T-cell (primary cell): ENCODE results near the gene PARD6A. TPM values are rescaled to one million over a fixed set of nuclear protein-coding genes. Genes with fewer than 3 reads are reported as not detected.

ENCODE experiments used
- ATAC-seq, 4 experiments: fragments of 200-7000 bp in 3 of 4; fragments of 150-1000 bp in 1 of 4; cut with Tn5 transposase; replicated peaks in 1 of 4; 1 replicate in 3 of 4; 2 replicates in 1 of 4; pipeline ENCODE4 v1.10.0; 2021; ENCODE audit warnings: moderate library complexity in 3 of 4, mild to moderate bottlenecking in 2 of 4, moderate number of reproducible peaks in 1 of 4
- CTCF ChIA-PET, 2 donors: fragments of 300-600 bp; sonication (Branson Sonifier 250); formaldehyde crosslinking; loops; one replicate each; lab custom pipeline; 2022; ENCODE audit warnings: antibody characterized with exemption in 2 of 2; lab: Charles Lee
- POLR2A ChIA-PET, 2 donors: fragments of 300-600 bp; sonication (Branson Sonifier 250); formaldehyde crosslinking; loops; one replicate each; lab custom pipeline; 2022; ENCODE audit warnings: antibody characterized with exemption in 2 of 2; lab: Charles Lee
- DNase-seq, 35 experiments: peaks; one replicate each; pipeline versions ENCODE4 v3.0.0 to v3.0.0-alpha.2; 2013 to 2023
- H3K27ac ChIP-seq: one replicate; pipeline ENCODE4 v1.5.1; 2013; ENCODE audit warnings: low read length
- H3K27me3 ChIP-seq, 2 experiments: replicated peaks in 1 of 2; 1 replicate in 1 of 2; 2 replicates in 1 of 2; pipeline versions ENCODE4 v1.6.1 to v1.7.0; 2013; ENCODE audit warnings: low read length in 1 of 2, mixed read lengths in 1 of 2; ENCODE audit not compliant: control insufficient read depth in 2 of 2, insufficient read depth in 2 of 2; ENCODE audit errors: extremely low read depth in 1 of 2
- H3K36me3 ChIP-seq, 2 donors: 1 replicate in 1 of 2; 2 replicates in 1 of 2; pipeline versions ENCODE4 v1.6.1 to v1.7.0; 2013; ENCODE audit warnings: low read length in 1 of 2; ENCODE audit not compliant: control insufficient read depth in 2 of 2, insufficient read depth in 1 of 2; ENCODE audit errors: extremely low read depth in 1 of 2
- H3K4me1 ChIP-seq, 2 experiments: 1 replicate in 1 of 2; 2 replicates in 1 of 2; pipeline versions ENCODE4 v1.6.1 to v1.7.0; 2013; ENCODE audit warnings: low read length in 2 of 2, mixed read lengths in 1 of 2; ENCODE audit not compliant: insufficient read depth in 2 of 2, control insufficient read depth in 1 of 2; ENCODE audit errors: extremely low read depth in 1 of 2
- H3K4me3 ChIP-seq, 2 donors: 1 replicate in 1 of 2; 2 replicates in 1 of 2; pipeline versions ENCODE4 v1.5.1 to v1.7.0; 2013; ENCODE audit warnings: mild to moderate bottlenecking in 2 of 2, low read length in 1 of 2, moderate library complexity in 1 of 2; ENCODE audit not compliant: control insufficient read depth in 1 of 2; ENCODE audit errors: extremely low read depth in 1 of 2
- H3K9me3 ChIP-seq: 2 replicates; pipeline ENCODE4 v1.7.0; 2013
- H3K27ac Mint-ChIP-seq, 2 donors: one replicate each; pipeline ENCODE4 v1.8.0; 2020 to 2021; ENCODE audit warnings: mild to moderate bottlenecking in 2 of 2, mixed read lengths in 2 of 2
- H3K27me3 Mint-ChIP-seq, 2 donors: one replicate each; pipeline ENCODE4 v1.8.0; 2021 to 2022; ENCODE audit warnings: mixed read lengths in 2 of 2
- H3K36me3 Mint-ChIP-seq: one replicate; pipeline ENCODE4 v1.8.0; 2021; ENCODE audit warnings: mixed read lengths
- H3K4me1 Mint-ChIP-seq, 3 donors: one replicate each; pipeline ENCODE4 v1.8.0; 2020 to 2022; ENCODE audit warnings: mixed read lengths in 3 of 3, mild to moderate bottlenecking in 1 of 3
- H3K4me3 Mint-ChIP-seq, 3 donors: one replicate each; pipeline ENCODE4 v1.8.0; 2020 to 2022; ENCODE audit warnings: mild to moderate bottlenecking in 3 of 3, mixed read lengths in 3 of 3, moderate library complexity in 3 of 3
- H3K9me3 Mint-ChIP-seq, 3 donors: one replicate each; pipeline ENCODE4 v1.8.0; 2020 to 2022; ENCODE audit warnings: mixed read lengths in 3 of 3
- WGBS: methylation state at CpG from one replicate; pipeline ENCODE4 v1.1.5; 2013; ENCODE audit warnings: missing lambda C conversion rate; ENCODE audit not compliant: insufficient coverage; 5-methylcytosine and 5-hydroxymethylcytosine counted together
- total RNA-seq, 35 experiments: library from RNA in 6 of 35; stranded (reverse) in 6 of 35; fragments of 120-200 nt in 1 of 35; gene quantifications; one replicate each; pipeline versions ENCODE4 v1.2.1 to v1.2.4 and lab custom pipeline; 2013 to 2026

PARD6A gene
- total RNA-seq, 5 donors from 2014 or later (not counting 1 experiment from before 2014, with no cell fraction given), result 2.9 to 10.6 (median 7.6) TPM

- ChIA-PET POLR2A (interaction anchor here in 1 of 2 donors (0.5 kb wide), 1 partner anchor 25 kb away, joined by 4 read pairs; no protein-coding TSS in a partner anchor), CTCF (no interaction called here)
- H3K36me3 Mint-ChIP-seq, result peaks cover 24% of the 10 kb centered on the region
- no peak overlapping the region for H3K27ac Mint-ChIP-seq
- H3K4me3 Mint-ChIP-seq, result no peak overlapping the region
- no peak overlapping the region for H3K4me3 ChIP-seq
- no peak overlapping the region for H3K27ac ChIP-seq
- 97% methylated on average over 23 of the region's 65 CpGs for WGBS
- H3K36me3 ChIP-seq, result peaks cover 15 to 65% of the 10 kb centered on the region in 2 donors
- peaks cover 18 to 26% (median 21%) of the 10 kb centered on the region in 3 donors for H3K4me1 Mint-ChIP-seq
- ATAC-seq (no peak), DNase-seq (no peak)
- H3K27me3 ChIP-seq, result no peaks in the 10 kb centered on the region
- H3K9me3 Mint-ChIP-seq, result no peaks in the 10 kb centered on the region
- H3K9me3 ChIP-seq, result no peaks in the 10 kb centered on the region
- H3K27me3 Mint-ChIP-seq, result no peaks in the 10 kb centered on the region
- H3K4me1 ChIP-seq, result peaks cover 0 to 33% of the 10 kb centered on the region in 2 experiments
Observed at GRCh38 chr16:67648088-67648763, 12.5 kb upstream of the PARD6A start.

- H3K9me3 Mint-ChIP-seq, result no peaks in the 10 kb centered on the region
- ChIA-PET POLR2A (no interaction called here), CTCF (interaction anchor here in 1 of 2 donors (0.7 kb wide), 1 partner anchor 103 kb away, joined by 4 read pairs; no protein-coding TSS in a partner anchor)
- peaks cover 24% of the 10 kb centered on the region for H3K36me3 Mint-ChIP-seq
- Histone ChIP-seq H3K27ac (no peak overlapping the region), H3K27me3 (no peaks in the 10 kb centered on the region), H3K4me1 (peaks cover 0 to 33% of the 10 kb centered on the region in 2 experiments), H3K9me3 (no peaks in the 10 kb centered on the region), H3K36me3 (peaks cover 18 to 68% of the 10 kb centered on the region in 2 donors), H3K4me3 (no peak overlapping the region)
- 98% methylated on average over 29 of the region's 35 CpGs for WGBS
- no peak for ATAC-seq
- H3K4me3 Mint-ChIP-seq, result no peak overlapping the region
- peaks cover 18 to 25% (median 21%) of the 10 kb centered on the region in 3 donors for H3K4me1 Mint-ChIP-seq
- DNase-seq, result no peak
- H3K27ac Mint-ChIP-seq, result no peak overlapping the region
- H3K27me3 Mint-ChIP-seq, result no peaks in the 10 kb centered on the region
Observed at GRCh38 chr16:67648764-67649407, 11.9 kb upstream of the PARD6A start.

- H3K4me3 ChIP-seq, result no peak overlapping the region
- no peaks in the 10 kb centered on the region for H3K27me3 ChIP-seq
- no peak for DNase-seq
- CTCF ChIA-PET, result no interaction called here
- no peaks in the 10 kb centered on the region for H3K27me3 Mint-ChIP-seq
- no peak overlapping the region for H3K4me3 Mint-ChIP-seq
- H3K36me3 Mint-ChIP-seq, result peaks cover 27% of the 10 kb centered on the region
- H3K9me3 ChIP-seq, result no peaks in the 10 kb centered on the region
- H3K36me3 ChIP-seq, result peaks cover 18 to 73% of the 10 kb centered on the region in 2 donors
- H3K4me1 ChIP-seq, result peaks cover 0 to 27% of the 10 kb centered on the region in 2 experiments
- POLR2A ChIA-PET, result no interaction called here
- ATAC-seq, result no peak
- no peak overlapping the region for H3K27ac ChIP-seq
- 96% methylated on average over 34 of the region's 34 CpGs for WGBS
- no peaks in the 10 kb centered on the region for H3K9me3 Mint-ChIP-seq
- peaks cover 14 to 20% (median 19%) of the 10 kb centered on the region in 3 donors for H3K4me1 Mint-ChIP-seq
- H3K27ac Mint-ChIP-seq, result no peak overlapping the region
Observed at GRCh38 chr16:67649494-67649931, 11.2 kb upstream of the PARD6A start.

GRCh38 chr16:67650023-67650422 is 10.7 kb upstream of the PARD6A start:
- no peak for ATAC-seq
- CTCF ChIA-PET, result no interaction called here

GRCh38 chr16:67651039-67651438 is 9.7 kb upstream of the PARD6A start:
- Mint-ChIP-seq H3K27ac (peak overlapping the region; percentile 71 to 79), H3K4me1 (peaks cover 8 to 18% (median 18%) of the 10 kb centered on the region in 3 donors), H3K27me3 (no peaks in the 10 kb centered on the region), H3K9me3 (no peaks in the 10 kb centered on the region), H3K4me3 (no peak overlapping the region), H3K36me3 (peaks cover 38% of the 10 kb centered on the region)
- DNase-seq (no peak), ATAC-seq (no peak)
- no peaks in the 10 kb centered on the region for H3K9me3 ChIP-seq
- no peak overlapping the region for H3K4me3 ChIP-seq
- peaks cover 0 to 15% of the 10 kb centered on the region in 2 experiments for H3K4me1 ChIP-seq
- 95% methylated on average over 4 of the region's 7 CpGs for WGBS
- ChIA-PET POLR2A (interaction anchor here in 1 of 2 donors (0.6 kb wide), 1 partner anchor 131 kb away, joined by 8 read pairs; no protein-coding TSS in a partner anchor), CTCF (interaction anchor here in 1 of 2 donors (1.0 kb wide), 1 partner anchor 130 kb away, joined by 3 read pairs; no protein-coding TSS in a partner anchor)
- H3K36me3 ChIP-seq, result peaks cover 21 to 84% of the 10 kb centered on the region in 2 donors
- H3K27me3 ChIP-seq, result no peaks in the 10 kb centered on the region
- no peak overlapping the region for H3K27ac ChIP-seq

More at GRCh38 chr16:67650023-67650422, 10.7 kb upstream of the PARD6A start:
- no peaks in the 10 kb centered on the region for H3K9me3 ChIP-seq
- H3K4me3 Mint-ChIP-seq, result no peak overlapping the region
- peaks cover 12 to 19% (median 18%) of the 10 kb centered on the region in 3 donors for H3K4me1 Mint-ChIP-seq
- H3K4me1 ChIP-seq, result peaks cover 0 to 25% of the 10 kb centered on the region in 2 experiments
- no peak overlapping the region for H3K27ac ChIP-seq
- H3K4me3 ChIP-seq, result no peak overlapping the region
- WGBS, result 91% methylated on average over 5 of the region's 8 CpGs
- no peak overlapping the region for H3K27ac Mint-ChIP-seq
- H3K36me3 ChIP-seq, result peaks cover 18 to 78% of the 10 kb centered on the region in 2 donors
- peaks cover 31% of the 10 kb centered on the region for H3K36me3 Mint-ChIP-seq
- no peak for DNase-seq
- H3K9me3 Mint-ChIP-seq, result no peaks in the 10 kb centered on the region
- no peaks in the 10 kb centered on the region for H3K27me3 Mint-ChIP-seq
- H3K27me3 ChIP-seq, result no peaks in the 10 kb centered on the region
- POLR2A ChIA-PET, result no interaction called here

- Histone ChIP-seq H3K27ac (no peak overlapping the region), H3K9me3 (no peaks in the 10 kb centered on the region), H3K36me3 (peaks cover 22 to 82% of the 10 kb centered on the region in 2 donors), H3K4me3 (no peak overlapping the region), H3K4me1 (peaks cover 0 to 6% of the 10 kb centered on the region in 2 experiments), H3K27me3 (no peaks in the 10 kb centered on the region)
- Mint-ChIP-seq H3K27me3 (no peaks in the 10 kb centered on the region), H3K27ac (peak overlapping the region; percentile 61 to 71), H3K4me3 (no peak overlapping the region), H3K9me3 (no peaks in the 10 kb centered on the region), H3K4me1 (peaks cover 4 to 18% (median 14%) of the 10 kb centered on the region in 3 donors), H3K36me3 (peaks cover 38% of the 10 kb centered on the region)
- POLR2A ChIA-PET, result no interaction called here
- 86% methylated on average over 2 of the region's 4 CpGs for WGBS
- CTCF ChIA-PET, result no interaction called here
- DNase-seq (no peak), ATAC-seq (no peak)
Observed at GRCh38 chr16:67651847-67652246, 8.9 kb upstream of the PARD6A start.
